ENCODE data around the gene GRIA4.

Gene GRIA4

DNA sequence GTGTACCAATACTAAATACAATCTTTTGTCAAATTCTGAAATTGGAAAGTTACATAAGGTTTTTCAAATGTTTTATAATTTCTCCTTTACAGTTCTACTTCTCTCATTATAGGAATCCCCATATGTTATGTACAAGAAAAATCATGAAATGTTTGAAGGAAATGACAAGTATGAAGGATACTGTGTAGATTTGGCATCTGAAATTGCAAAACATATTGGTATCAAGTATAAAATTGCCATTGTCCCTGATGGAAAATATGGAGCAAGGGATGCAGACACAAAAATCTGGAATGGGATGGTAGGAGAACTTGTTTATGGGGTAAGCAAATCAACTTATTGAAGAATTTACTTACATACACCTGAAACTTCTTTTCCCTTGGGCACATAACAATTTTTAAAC is 308.7 kb downstream of the GRIA4 start:
- no peak for DNase-seq (ENCODE audit: low read depth)

DNA sequence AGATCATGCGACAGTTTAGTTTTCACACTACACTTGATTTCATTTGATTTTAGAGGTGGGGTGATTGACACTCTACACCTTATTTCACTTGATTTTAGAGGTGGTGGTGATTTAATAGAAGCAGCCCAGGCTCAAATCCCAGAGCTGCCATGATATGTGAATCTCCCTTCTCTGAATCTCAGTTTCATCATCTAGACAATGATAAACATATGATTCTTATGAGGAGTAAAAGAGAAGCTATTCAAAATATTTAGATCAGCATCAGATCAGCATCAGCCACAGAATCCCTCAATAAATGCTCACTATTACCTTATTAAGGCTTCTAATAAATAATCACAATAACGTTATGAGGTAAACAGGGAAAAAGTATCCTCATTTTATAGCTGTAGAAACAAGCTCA is 313.4 kb downstream of the GRIA4 start:
- no peak for DNase-seq (ENCODE audit: low read depth)

DNA sequence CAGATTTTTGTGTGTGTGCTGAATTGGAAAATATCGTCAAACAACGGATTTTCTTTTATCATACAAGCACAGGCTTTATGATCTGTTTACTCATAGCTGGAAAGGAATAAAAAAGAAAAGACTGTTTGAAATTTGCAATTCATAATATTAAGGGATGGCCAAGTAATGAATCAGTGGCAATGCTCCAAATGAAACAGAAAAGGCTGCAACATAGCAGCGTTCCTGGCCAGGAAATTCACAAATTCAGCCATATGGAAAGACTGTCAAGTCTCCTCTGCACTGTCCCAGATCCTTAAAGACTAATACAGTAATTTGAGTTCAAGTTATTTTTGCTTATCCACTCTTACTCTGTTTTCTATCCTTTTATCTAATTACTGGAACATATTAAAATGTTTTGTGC is 313.9 kb downstream of the GRIA4 start:
- DNase-seq (ENCODE audit: low read depth), result no peak

DNA sequence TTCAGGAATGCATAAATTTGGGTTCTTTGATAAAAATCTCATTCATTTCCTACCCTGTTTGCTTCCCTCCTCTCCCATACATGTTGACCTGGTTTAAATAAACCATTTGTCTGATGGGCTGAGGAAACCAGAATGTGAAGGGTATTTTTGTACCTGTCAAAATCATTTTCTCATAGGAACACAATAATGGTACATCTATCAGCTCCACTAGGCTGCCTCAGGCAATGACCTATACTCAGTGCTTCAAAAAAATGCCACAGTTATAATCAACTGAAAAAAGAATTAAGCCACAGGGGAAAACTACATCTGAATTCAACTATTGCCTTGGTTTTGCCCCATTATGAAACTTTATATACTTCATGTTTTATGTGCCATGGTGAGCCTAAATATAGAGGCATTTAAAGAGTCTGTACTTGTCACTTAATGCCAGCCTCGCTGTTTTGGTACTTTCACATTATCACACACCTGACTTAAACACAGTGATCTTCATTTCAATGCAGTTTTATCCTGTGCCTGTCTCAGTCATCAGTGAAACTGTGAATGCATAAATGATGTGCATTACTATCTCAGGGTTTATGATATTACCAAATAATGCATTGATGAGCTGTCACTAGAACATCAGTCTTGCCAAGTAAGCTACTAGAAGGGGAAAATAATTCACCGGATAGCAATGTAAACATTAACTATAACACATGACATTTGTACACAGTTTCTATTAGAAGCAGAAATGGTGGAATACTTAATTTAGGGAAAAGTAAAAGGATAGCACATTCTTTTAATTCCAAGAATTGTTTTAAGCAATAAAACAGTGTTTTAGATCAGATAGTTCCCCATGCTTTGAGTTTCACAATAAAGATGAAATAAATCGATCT is 319.4 kb downstream of the GRIA4 start:
- DNase-seq (ENCODE audit: low read depth), result no peak

DNA sequence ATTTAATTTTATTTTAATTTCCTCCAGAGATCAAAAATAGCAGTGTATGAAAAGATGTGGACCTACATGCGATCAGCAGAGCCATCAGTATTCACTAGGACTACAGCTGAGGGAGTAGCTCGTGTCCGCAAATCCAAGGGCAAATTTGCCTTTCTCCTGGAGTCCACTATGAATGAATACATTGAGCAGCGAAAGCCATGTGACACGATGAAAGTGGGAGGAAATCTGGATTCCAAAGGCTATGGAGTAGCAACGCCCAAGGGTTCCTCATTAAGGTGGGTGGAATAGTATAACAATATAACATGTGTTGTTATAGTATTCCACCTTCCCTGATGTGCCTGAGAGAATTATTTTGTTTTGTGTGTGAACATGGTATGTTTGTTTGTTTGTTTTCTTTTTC is 323.8 kb downstream of the GRIA4 start:
- no peak for DNase-seq (ENCODE audit: low read depth)

DNA sequence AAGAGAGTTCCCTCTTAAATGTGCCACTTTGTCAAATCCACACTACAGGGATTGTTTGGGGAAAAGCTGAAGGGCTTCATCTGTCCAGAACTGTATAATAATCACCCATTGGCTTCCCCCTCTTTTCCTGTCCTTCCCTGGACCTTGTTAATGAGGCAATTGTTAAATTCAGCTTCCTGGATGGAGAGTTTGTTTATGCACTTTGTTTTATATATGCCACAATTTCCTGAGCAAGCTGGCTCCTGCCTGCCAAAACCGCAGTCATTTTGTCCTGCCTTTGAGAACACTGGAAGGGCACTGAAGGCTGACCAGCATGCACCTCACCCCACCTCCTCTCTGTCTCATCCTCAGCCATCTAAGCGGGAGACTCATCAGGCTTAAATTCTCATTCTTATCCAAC is 325.9 kb downstream of the GRIA4 start:
- no peak for DNase-seq (ENCODE audit: low read depth)

DNA sequence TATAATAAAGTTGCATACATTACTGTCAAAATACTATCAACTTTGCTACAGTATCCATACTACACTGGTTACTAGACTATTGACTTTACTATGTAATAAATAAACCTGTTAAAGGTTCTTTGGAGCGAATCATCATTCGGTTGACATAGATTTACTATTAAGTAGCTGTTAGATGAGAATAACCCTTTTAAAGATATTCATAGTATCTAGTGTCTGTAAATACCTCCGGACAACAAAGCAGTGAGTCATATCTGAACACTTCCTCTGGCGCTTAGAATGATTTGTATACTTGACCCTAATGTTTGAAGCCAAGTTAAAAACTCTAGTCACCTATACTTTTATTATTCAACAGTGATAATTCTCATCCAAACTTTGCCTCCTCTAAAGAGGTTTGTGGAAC is 327.5 kb downstream of the GRIA4 start:
- DNase-seq (ENCODE audit: low read depth), result no peak

DNA sequence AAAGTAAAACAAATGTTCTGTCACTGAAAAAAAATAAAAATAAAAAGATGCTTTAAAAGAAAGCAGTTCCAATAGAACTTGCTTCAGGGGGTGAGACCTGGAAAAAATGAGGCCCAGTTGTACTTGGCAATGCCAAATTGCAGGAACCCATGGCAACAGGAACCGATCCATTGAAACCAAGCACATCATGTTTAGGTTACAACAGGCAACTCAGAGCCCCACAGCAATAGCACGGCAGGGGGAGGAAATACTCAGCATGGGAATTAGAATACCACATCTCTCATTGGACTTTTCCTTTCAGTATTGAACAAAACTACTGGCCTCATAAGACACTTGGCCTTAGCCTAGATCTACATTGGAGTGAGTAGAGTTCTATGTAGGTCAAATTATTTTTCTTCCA is 327.9 kb downstream of the GRIA4 start:
- no peak for DNase-seq (ENCODE audit: low read depth)

DNA sequence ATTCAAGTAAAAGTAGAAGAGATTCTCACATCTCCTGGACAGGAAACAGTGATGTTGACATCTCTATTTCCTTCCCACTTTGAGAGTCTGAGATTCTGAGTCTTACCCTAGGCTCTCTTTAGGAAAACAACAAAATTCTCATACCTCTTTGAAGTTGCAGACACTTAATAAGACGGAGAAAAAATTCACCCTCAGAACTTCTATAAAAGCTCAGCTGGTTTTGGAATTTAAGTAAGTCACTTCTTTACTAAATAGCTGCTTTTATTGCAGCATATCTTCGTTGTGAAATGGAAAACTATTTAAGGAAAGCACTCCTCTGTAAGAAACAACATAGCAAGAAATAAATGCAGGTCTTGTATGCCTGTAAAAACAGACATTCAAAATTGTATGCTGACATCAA is 333.0 kb downstream of the GRIA4 start:
- DNase-seq (ENCODE audit: low read depth), result no peak

DNA sequence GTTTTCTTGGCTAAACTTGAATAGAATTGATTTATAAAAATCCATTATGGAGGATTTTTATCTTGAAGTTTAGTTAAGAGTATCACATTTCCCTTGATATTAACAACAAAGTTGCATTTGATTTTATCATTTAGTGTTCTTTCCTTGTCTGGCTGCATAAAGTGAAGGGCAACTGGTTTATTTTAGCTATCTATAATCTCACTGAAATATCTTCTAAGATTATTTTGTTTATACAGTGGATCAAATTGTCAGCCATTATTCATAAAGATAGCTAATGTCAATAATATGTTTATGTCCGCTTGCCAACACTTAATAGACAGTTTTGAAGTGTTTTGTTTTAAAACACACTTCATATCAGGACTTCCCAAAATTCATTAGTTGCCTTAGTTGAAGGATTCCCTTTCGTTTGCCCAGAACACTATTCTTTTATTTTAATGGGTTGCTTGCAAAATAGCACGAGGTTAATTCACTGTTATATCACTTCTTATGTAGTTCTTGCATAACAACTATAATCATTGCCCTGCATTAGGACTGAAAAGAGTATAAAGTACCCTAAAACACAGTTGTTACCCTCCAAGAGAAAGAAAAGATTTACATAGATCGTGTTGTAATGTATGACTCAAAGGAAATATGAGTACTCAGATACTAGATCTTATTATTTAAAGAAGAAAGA is 339.2 kb downstream of the GRIA4 start:
- DNase-seq (ENCODE audit: low read depth), result no peak

DNA sequence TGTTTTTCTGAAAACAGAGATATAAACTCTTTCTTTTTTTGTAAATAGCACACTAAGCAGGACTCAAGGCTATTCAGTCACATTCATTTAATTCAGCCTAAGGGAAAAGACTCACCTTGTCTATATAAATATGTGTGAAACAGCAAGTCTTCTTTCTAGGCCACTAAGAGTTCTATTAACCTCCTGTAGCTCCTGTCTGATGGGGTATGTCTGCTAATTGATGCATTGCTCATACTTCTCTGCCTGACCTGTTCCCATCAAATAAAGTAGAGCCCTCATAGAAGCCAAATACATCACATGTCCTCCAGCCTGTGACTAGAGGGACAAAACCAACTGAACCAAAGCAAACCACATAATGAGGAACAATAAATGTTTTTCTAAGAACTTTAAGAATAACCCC is 344.0 kb downstream of the GRIA4 start:
- DNase-seq (ENCODE audit: low read depth), result no peak

DNA sequence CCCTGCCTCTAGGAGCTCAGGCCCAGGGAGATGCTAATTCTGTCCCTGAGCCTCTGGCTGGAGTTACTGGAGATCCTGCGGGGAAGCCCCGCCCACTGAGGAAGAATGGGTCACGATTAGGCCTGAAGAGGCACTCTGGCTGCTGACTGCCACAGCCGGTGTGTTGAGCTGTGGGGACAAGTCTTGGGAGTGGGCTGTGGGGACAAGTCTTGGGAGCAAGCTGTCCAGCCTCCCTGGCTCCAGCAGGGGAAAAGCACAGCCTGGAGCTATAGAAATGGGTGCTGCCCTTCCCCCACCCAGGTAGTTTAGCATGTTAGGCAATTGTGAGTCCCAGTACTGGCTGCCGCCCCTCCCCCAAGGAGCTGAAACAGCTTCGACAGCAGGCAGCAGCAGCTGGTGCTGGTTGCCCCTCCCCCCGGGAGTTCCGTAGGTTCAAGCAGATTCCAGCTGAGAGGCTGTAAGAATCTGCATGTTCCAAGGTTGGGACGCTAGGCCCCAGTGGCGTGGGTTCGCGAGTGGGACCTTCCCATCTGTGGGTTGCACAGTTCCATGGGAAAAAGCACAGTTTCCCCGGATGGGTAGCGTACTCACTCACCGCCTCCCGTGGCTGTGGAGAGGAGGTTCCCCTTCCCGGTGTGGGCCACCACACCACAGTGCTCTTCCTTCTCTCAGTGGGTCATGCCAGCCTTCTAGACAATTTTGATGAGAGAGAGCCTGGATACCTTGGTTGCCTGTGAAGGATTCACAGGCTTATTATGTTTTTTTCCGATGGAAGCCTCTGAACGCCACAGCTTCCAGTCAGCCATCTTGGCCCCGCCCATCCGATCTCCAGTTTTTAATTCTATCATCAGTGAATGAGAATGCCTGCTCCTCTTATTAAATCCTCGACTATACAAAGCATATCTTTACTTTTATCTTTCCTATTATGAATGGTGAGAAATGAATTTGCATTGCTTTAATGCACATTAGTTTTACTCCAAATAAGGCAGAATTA is 350.7 kb downstream of the GRIA4 start:
- DNase-seq (ENCODE audit: low read depth), result no peak

DNA sequence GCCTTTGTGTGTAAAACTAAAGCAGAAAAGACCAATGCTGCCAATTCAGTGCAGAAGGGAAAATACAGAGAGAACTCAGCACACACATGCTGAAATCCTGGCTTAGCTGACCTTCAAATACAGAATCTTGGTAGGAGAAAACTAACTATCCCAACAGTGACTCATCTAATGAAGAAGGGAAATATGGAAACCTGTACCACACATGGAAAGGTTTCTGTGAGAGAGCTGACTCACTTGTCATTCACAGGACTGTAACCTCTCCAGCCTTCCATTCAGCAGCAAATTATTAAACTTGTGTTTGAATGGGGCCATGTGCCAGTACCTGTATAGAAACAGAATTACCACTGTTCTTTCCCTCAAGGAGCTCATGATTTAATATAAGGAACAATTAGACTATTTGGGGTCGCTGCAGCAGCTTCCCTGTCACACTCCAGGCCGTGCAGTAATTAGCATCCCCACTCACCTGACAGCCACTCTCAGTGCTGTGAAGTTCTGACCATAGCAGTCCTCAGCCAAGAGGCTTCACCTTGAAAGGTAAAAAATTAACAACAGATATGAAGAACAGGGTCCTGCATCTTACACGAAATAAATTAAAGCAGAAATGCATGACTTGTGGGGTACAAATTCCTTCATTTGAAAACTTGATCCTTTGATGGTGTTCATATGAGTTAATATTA is 358.3 kb downstream of the GRIA4 start:
- DNase-seq (ENCODE audit: low read depth), result no peak

DNA sequence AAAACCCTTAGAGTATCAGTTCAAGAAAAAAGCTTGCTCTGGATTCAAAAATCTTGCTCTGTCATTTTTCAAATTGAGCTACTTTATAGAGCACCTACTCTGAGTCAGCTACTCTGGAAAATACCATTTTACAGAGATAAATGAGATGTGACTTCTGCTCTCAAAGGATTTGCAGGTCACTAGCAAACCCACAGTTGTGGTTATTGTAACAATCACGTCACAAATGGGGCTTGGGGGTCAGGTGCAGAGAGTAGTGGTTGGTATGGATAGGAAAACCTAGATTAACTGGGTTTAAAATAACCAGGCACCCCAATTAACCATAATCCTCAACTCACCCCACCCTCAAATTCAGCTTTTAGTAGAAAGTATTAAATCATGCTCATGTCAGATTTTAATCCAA is 359.9 kb downstream of the GRIA4 start:
- no peak for DNase-seq (ENCODE audit: low read depth)

DNA sequence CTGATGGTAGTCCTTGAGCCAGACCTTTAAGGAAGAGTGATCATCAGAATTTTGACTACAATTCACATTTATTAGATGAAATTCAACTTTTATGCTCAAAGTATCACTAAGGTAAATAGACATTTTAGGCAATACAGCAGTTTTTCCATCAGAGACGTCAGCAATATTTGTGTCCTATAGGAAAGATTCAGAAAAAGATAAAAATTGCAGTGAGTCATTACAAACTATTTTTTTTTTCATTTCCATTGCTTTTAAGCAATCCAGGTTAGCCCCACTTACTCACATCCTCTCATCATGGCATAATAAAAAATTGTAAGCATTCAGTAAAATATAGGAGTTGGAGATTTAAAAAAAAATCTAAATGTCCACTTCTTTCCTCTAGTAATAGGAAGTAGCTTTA is 365.3 kb downstream of the GRIA4 start:
- DNase-seq (ENCODE audit: low read depth), result no peak

DNA sequence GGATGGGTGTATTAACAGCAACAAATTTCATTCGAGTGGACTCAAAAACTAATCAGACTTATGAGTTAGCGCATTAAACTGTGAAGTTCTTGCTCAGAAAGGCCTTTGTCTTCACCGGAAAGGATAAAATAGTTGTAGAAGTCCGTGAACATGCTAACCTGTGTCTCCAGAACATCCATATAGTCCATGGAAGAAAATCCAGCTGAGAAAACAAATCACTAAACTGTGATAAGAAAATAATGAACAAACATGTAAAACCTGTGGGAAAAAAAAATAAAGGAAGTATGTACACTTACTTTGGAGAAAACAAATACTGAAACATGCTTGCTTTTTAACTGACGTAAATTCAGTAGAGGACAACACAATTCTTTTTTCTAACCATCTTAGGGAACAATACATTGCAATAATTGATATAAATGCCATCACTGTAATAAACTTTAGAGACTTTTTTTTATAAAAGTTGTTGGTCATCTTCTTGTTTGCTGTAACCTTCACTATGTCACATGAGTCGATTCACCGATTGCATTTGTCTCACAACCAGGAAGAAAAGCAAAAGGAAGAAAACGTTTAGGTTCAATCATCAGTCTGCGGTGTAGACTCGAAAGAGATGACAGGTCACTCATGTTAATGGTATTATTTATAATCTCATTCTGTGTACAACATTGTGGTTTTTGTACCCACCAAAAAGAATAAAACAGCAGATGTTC is 370.3 kb downstream of the GRIA4 start:
- no peak for DNase-seq (ENCODE audit: low read depth)

DNA sequence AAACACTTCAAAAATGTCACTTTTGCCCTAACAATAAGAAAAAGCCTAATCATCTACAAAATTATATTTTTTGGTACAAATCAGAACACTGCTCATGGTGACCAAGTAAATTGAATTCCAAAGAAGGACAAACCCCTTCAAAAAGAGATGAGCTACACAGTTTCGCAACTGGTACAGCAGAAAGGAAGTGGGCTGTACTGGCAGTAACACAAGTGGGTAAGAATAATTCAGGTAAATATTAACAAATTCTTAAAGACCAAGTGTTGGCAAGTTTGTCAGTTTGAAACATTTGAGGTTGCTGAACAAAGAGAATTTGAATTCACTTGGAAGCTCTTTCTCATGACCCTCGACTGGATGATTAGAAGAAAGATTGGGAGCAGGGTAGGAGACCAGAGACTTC is 376.7 kb downstream of the GRIA4 start:
- DNase-seq (ENCODE audit: low read depth), result no peak

DNA sequence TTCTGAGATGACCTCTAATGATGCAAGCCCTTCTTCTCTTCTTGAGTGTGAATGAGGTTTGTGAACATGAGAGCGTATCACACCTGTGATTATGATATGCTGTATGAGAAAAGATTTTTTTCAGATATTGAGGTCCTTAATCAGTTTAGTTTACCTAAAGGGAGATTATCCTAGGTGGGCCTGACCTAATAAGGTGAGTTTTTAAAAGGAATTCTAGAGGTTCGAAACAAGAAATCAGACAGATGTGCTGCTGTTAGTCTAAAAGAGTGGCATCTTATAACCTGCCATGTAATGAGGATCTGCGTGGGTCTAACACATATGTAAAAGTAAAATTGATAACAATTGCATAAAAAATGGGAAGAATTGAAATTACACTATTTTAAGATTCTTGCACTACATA is 378.3 kb downstream of the GRIA4 start:
- no peak for DNase-seq (ENCODE audit: low read depth)

DNA sequence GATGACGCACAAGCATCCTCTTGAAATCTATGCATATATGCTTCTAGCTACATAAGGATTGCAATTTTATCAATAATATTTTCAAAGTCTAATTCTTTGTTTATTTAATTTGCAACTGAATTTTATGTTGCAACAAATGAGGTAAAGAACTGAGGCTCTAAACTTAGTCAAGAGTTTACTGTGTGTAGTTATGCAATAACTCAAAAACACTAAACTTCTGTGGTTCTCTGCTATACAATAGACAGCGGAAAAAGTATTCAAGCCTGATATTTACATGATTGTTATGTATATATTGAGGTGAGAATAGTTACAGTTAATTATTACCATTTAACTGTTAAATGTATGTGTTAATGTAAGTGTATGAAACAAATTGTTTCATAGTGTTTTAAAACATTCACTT is 379.3 kb downstream of the GRIA4 start:
- no peak for DNase-seq (ENCODE audit: low read depth)

DNA sequence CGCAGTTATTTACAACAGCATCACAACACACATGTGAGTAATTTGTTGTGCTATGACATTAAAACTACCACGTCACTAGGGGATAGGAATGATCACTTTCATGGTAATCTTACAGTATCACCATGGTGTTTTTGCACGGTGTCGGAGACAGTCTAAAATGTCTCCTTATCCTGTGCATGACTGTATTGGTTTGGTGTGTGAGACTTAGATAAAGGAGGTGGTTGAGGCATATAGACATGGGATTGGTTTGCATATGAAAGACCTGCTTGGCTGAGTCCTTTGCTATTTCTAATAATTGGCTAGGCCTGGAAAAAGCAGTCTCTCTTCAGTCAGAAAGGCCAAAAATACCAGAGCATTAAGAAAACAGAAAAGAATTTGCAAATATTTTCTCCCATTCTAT is 382.0 kb downstream of the GRIA4 start:
- no peak for DNase-seq (ENCODE audit: low read depth)

DNA sequence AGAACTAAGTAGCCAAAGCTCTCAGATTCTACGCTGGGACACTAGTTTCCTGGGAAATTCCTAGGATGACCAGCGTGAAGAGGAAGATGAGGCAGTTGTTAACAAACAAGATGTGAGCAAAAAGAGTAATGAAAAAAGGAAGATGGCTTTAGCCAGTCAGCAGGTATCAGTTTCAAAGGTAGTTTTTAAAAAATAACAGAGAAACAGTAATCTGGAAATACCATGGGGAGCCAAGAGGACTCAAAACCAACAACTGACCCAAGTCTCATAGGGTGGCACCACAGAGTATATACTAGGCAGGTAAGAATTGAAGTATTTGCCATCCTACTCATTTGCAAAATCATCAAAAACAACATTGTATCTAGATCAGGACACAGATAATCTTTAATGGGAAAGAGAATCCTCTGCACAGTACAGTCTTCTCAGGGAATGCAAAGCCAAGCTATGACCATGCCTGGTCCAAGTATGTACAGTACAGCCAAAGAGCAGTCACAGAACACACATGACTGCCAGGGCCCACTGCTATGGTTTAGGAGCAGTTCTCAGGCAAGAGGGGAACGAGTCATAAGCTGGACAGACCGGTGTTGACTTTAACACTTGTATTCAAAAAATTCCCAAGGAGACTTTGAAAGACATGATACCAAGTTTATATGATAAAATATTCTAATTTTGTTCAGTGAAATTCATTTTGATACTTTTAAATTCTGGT is 391.6 kb downstream of the GRIA4 start:
- no peak for DNase-seq (ENCODE audit: low read depth)

Data from T-helper 22 cell (primary cell).